Keratinocyte (primary cell): ENCODE data around the gene BTG4. TPM values are rescaled to one million over a fixed set of nuclear protein-coding genes. Genes with fewer than 3 reads are reported as not detected.

Experiments
- DNase-seq: peaks from one replicate; pipeline ENCODE4 v3.0.0-alpha.2; 2011; ENCODE audit warnings: low read depth, missing footprints, low spot score
- FAIRE-seq: peaks from 2 replicates; lab custom pipeline; 2011; peaks lifted over from hg19 to GRCh38; lab: Jason Lieb, UNC
- H2AFZ ChIP-seq: 2 replicates; pipeline ENCODE4 v1.6.0; 2012; ENCODE audit warnings: low read length, control low read depth, inconsistent platforms; ENCODE audit not compliant: control insufficient read depth
- H3K27ac ChIP-seq: 2 replicates; pipeline ENCODE4 v1.5.1; 2011; ENCODE audit warnings: low read length; ENCODE audit not compliant: control insufficient read depth, insufficient read depth
- H3K27me3 ChIP-seq: 3 replicates; pipeline ENCODE4 v1.6.0; 2011; ENCODE audit warnings: low read length; ENCODE audit not compliant: control insufficient read depth, insufficient read depth; ENCODE audit errors: extremely low read depth
- H3K36me3 ChIP-seq, 2 experiments: 2 replicates in 1 of 2; 3 replicates in 1 of 2; pipeline ENCODE4 v1.5.1; 2011; ENCODE audit warnings: low read length in 2 of 2, mild to moderate bottlenecking in 1 of 2; ENCODE audit not compliant: control insufficient read depth in 2 of 2, insufficient read depth in 2 of 2; ENCODE audit errors: extremely low read depth in 1 of 2
- H3K4me1 ChIP-seq: 3 replicates; pipeline ENCODE4 v1.5.1; 2011; ENCODE audit warnings: low read length; ENCODE audit not compliant: control insufficient read depth, insufficient read depth; ENCODE audit errors: extremely low read depth
- H3K4me2 ChIP-seq: 3 replicates; pipeline ENCODE4 v1.6.0; 2011; ENCODE audit warnings: low read depth, low read length; ENCODE audit not compliant: control insufficient read depth, insufficient read depth; ENCODE audit errors: extremely low read depth
- H3K4me3 ChIP-seq, 3 experiments: fragments of 200-600 bp in 1 of 3; sonication (generic) in 1 of 3; 2 replicates in 2 of 3; 3 replicates in 1 of 3; pipeline ENCODE4 v1.5.1; 2011 to 2016; ENCODE audit warnings: low read length in 3 of 3, mild to moderate bottlenecking in 3 of 3, control low read depth in 2 of 3, inconsistent platforms in 1 of 3, low read depth in 1 of 3, mixed read lengths in 1 of 3, mixed run types in 1 of 3, moderate library complexity in 1 of 3; ENCODE audit not compliant: control insufficient read depth in 2 of 3, insufficient read depth in 2 of 3; ENCODE audit errors: extremely low read depth in 1 of 3
- H3K79me2 ChIP-seq: 2 replicates; pipeline ENCODE4 v1.6.0; 2012; ENCODE audit warnings: low read length; ENCODE audit not compliant: control insufficient read depth, insufficient read depth
- H3K9ac ChIP-seq: 3 replicates; pipeline ENCODE4 v1.6.0; 2011; ENCODE audit warnings: low read length; ENCODE audit not compliant: control insufficient read depth, insufficient read depth; ENCODE audit errors: extremely low read depth
- H3K9me1 ChIP-seq: 3 replicates; pipeline ENCODE4 v1.6.0; 2011; ENCODE audit warnings: low read length; ENCODE audit not compliant: control insufficient read depth, insufficient read depth; ENCODE audit errors: extremely low read depth
- H3K9me3 ChIP-seq: 2 replicates; pipeline ENCODE4 v1.5.1; 2012; ENCODE audit warnings: low read depth, low read length; ENCODE audit not compliant: control insufficient read depth
- H4K20me1 ChIP-seq: 3 replicates; pipeline ENCODE4 v1.6.0; 2011; ENCODE audit warnings: low read length; ENCODE audit not compliant: control insufficient read depth, insufficient read depth; ENCODE audit errors: extremely low read depth
- CTCF ChIP-seq, 3 experiments: IDR thresholded peaks in 1 of 3; conservative IDR thresholded peaks in 1 of 3; optimal IDR thresholded peaks in 1 of 3; 2 replicates in 2 of 3; 3 replicates in 1 of 3; pipeline versions ENCODE3 to v1.5.1; 2011; ENCODE audit warnings: low read length in 3 of 3, mild to moderate bottlenecking in 3 of 3, moderate library complexity in 2 of 3, control low read depth in 1 of 3, inconsistent platforms in 1 of 3; ENCODE audit not compliant: insufficient read depth in 2 of 3; ENCODE audit errors: extremely low read depth in 1 of 3
- EZH2 ChIP-seq: IDR thresholded peaks from one replicate; pipeline ENCODE4 v1.6.1; 2012; ENCODE audit warnings: inconsistent platforms, mild to moderate bottlenecking, low read length, moderate library complexity
- dilution Hi-C: fragments of 300-500 bp; cut with MboI; formaldehyde crosslinking; loops from one replicate; pipeline ENCODE4 v1.7.0; 2020; ENCODE audit warnings: low sequenced_read_pairs; ENCODE audit not compliant: extremely low pct_ligation_motif_present
- polyA plus RNA-seq, 5 experiments: library from polyadenylated mRNA; depleted of rRNA in 3 of 5; stranded (reverse) in 3 of 5; stranded (forward) in 1 of 5; unstranded in 1 of 5; fragments of >200 nt; gene quantifications; 1 replicate in 1 of 5; 2 replicates in 3 of 5; 3 replicates in 1 of 5; pipeline versions ENCODE4 v1.2.1 to v1.2.3, GENCODE V29; 2011 to 2012; ENCODE audit warnings: missing spikeins in 2 of 5, low read depth in 1 of 5, low replicate concordance in 1 of 5

The BTG4 gene
- polyA plus RNA-seq, 1 donor (not counting 4 experiments of a cell fraction or from before 2014, with no cell fraction given), result 0.12 TPM

GRCh38 chr11:111538407-111539114, 26.4 kb upstream of the BTG4 start:
- peak; percentile 41 for FAIRE-seq
- Histone ChIP-seq H3K9me1 (no peaks in the 10 kb centered on the region), H3K36me3 (no peaks in the 10 kb centered on the region), H3K27me3 (peaks cover 23% of the 10 kb centered on the region), H4K20me1 (no peaks in the 10 kb centered on the region), H3K4me2 (no peak overlapping the region), H3K79me2 (no peaks in the 10 kb centered on the region), H3K4me1 (peaks cover 10% of the 10 kb centered on the region), H3K9me3 (no peaks in the 10 kb centered on the region), H3K4me3 (no peak overlapping the region), H3K9ac (no peak overlapping the region), H3K27ac (no peak overlapping the region), H2AFZ (no peak overlapping the region)
- TF ChIP-seq EZH2, result no peak
- no peak for TF ChIP-seq CTCF (optimal IDR thresholded peaks at IDR 0.05 in 1 of 3, IDR thresholded peaks at IDR 0.05 in 1 of 3, conservative IDR thresholded peaks at IDR 0.05 in 1 of 3; ENCODE audit: extremely low read depth in 1 of 3, insufficient read depth in 2 of 3, low read length in 3 of 3)
- dilution Hi-C loops, result no loop called here
- no peak for DNase-seq

- FAIRE-seq, result no peak
- H3K27me3 ChIP-seq, result peaks cover 23% of the 10 kb centered on the region
- no peaks in the 10 kb centered on the region for H4K20me1 ChIP-seq
- no peak for DNase-seq
- no peak overlapping the region for H2AFZ ChIP-seq
- H3K27ac ChIP-seq, result no peak overlapping the region
- no peak overlapping the region for H3K9ac ChIP-seq
- no peak for TF ChIP-seq EZH2
- TF ChIP-seq CTCF (optimal IDR thresholded peaks at IDR 0.05 in 1 of 3, IDR thresholded peaks at IDR 0.05 in 1 of 3, conservative IDR thresholded peaks at IDR 0.05 in 1 of 3; ENCODE audit: extremely low read depth in 1 of 3, insufficient read depth in 2 of 3, low read length in 3 of 3), result no peak
- no peaks in the 10 kb centered on the region for H3K36me3 ChIP-seq
- no peak overlapping the region for H3K4me2 ChIP-seq
- dilution Hi-C loops, result no loop called here
- H3K9me1 ChIP-seq, result no peaks in the 10 kb centered on the region
- H3K4me1 ChIP-seq, result peaks cover 10% of the 10 kb centered on the region
- H3K9me3 ChIP-seq, result no peaks in the 10 kb centered on the region
- H3K79me2 ChIP-seq, result no peaks in the 10 kb centered on the region
- no peak overlapping the region for H3K4me3 ChIP-seq
Observed at GRCh38 chr11:111537336-111537860, 25.2 kb upstream of the BTG4 start.
